ENCODE results near the gene PBX2.
"Not testable (repeated sequence)": the region's sequence is repeated elsewhere in the genome, so short reads cannot be mapped to it uniquely, and the experiment has no call there.

The PBX2 gene

GRCh38 chr6:32149932-32150870, 39.8 kb downstream of the PBX2 start:
- DNase-seq, result no peak

GRCh38 chr6:32149092-32149755, 40.8 kb downstream of the PBX2 start:
- no peak for DNase-seq

GRCh38 chr6:32148289-32149091, 41.5 kb downstream of the PBX2 start:
- DNase-seq, result peak; percentile 11

GRCh38 chr6:32147401-32148132, 42.4 kb downstream of the PBX2 start:
- no peak for DNase-seq

GRCh38 chr6:32146687-32147086, 43.3 kb downstream of the PBX2 start:
- no peak for DNase-seq

GRCh38 chr6:32146287-32146686, 43.7 kb downstream of the PBX2 start:
- DNase-seq, result no peak

GRCh38 chr6:32144238-32144637, 45.8 kb downstream of the PBX2 start:
- not testable (repeated sequence) for DNase-seq

- no peak for DNase-seq
Measured at GRCh38 chr6:32140420-32141046, 49.5 kb downstream of the PBX2 start.

GRCh38 chr6:32139590-32139989, 50.4 kb downstream of the PBX2 start:
- DNase-seq, result no peak

- no peak for DNase-seq
Measured at GRCh38 chr6:32137454-32137853, 52.5 kb downstream of the PBX2 start.
